ENCODE measurements around the gene TMPRSS11A. TPM values are rescaled to one million over a fixed set of nuclear protein-coding genes. Genes with fewer than 3 reads are reported as not detected.

The TMPRSS11A gene
- total RNA-seq, 1 donor from 2014 or later: not detected

GRCh38 chr4:67980512-67980911 is 17.2 kb upstream of the TMPRSS11A start:
- DNase-seq (ENCODE audit: low read depth) (no peak), FAIRE-seq (no peak)
- Histone ChIP-seq H3K4me1 (ENCODE audit: insufficient read depth, low read length) (no peaks in the 10 kb centered on the region), H3K4me2 (ENCODE audit: low read length) (no peak overlapping the region), H2AFZ (ENCODE audit: low read depth, low read length) (no peak overlapping the region), H3K79me2 (ENCODE audit: insufficient read depth, low read length) (no peaks in the 10 kb centered on the region), H3K27me3 (ENCODE audit: insufficient read depth, low read length) (no peaks in the 10 kb centered on the region), H4K20me1 (ENCODE audit: insufficient read depth, low read length) (no peaks in the 10 kb centered on the region), H3K9me3 (ENCODE audit: insufficient read depth, low read depth, low read length) (no peaks in the 10 kb centered on the region), H3K4me3 (ENCODE audit: insufficient read depth, low read depth, low read length) (no peak overlapping the region), H3K27ac (ENCODE audit: low read depth, low read length) (no peak overlapping the region), H3K9ac (ENCODE audit: low read length) (no peak overlapping the region), H3K36me3 (ENCODE audit: insufficient read depth, low read length) (no peaks in the 10 kb centered on the region)
- TF ChIP-seq CTCF (IDR thresholded peaks at IDR 0.05; ENCODE audit: insufficient read depth, low read depth, low read length) (no peak), EZH2 (IDR thresholded peaks at IDR 0.05; ENCODE audit: insufficient read depth, low read length) (no peak)
- Mint-ChIP-seq H3K4me1 (ENCODE audit: low read depth, unreplicated experiment) (no peaks in the 10 kb centered on the region), H3K27me3 (ENCODE audit: low read depth, unreplicated experiment) (no peaks in the 10 kb centered on the region), H3K36me3 (ENCODE audit: low read depth, unreplicated experiment) (no peaks in the 10 kb centered on the region), H3K27ac (ENCODE audit: unreplicated experiment) (no peak overlapping the region), H3K9me3 (ENCODE audit: unreplicated experiment) (peaks cover 4% of the 10 kb centered on the region), H3K4me3 (ENCODE audit: unreplicated experiment) (no peak overlapping the region)

- no peaks in the 10 kb centered on the region for H3K36me3 ChIP-seq (ENCODE audit: insufficient read depth, low read length)
- no peaks in the 10 kb centered on the region for H3K9me3 ChIP-seq (ENCODE audit: insufficient read depth, low read depth, low read length)
- Mint-ChIP-seq H3K4me3 (ENCODE audit: unreplicated experiment) (no peak overlapping the region), H3K27me3 (ENCODE audit: low read depth, unreplicated experiment) (no peaks in the 10 kb centered on the region), H3K9me3 (ENCODE audit: unreplicated experiment) (peaks cover 6% of the 10 kb centered on the region), H3K4me1 (ENCODE audit: low read depth, unreplicated experiment) (no peaks in the 10 kb centered on the region), H3K36me3 (ENCODE audit: low read depth, unreplicated experiment) (no peaks in the 10 kb centered on the region), H3K27ac (ENCODE audit: unreplicated experiment) (no peak overlapping the region)
- no peaks in the 10 kb centered on the region for H3K27me3 ChIP-seq (ENCODE audit: insufficient read depth, low read length)
- no peak overlapping the region for H3K27ac ChIP-seq (ENCODE audit: low read depth, low read length)
- no peak overlapping the region for H2AFZ ChIP-seq (ENCODE audit: low read depth, low read length)
- DNase-seq (ENCODE audit: low read depth) (no peak), FAIRE-seq (no peak)
- H3K4me3 ChIP-seq (ENCODE audit: insufficient read depth, low read depth, low read length): no peak overlapping the region
- no peaks in the 10 kb centered on the region for H4K20me1 ChIP-seq (ENCODE audit: insufficient read depth, low read length)
- no peak overlapping the region for H3K4me2 ChIP-seq (ENCODE audit: low read length)
- TF ChIP-seq CTCF (IDR thresholded peaks at IDR 0.05; ENCODE audit: insufficient read depth, low read depth, low read length) (no peak), EZH2 (IDR thresholded peaks at IDR 0.05; ENCODE audit: insufficient read depth, low read length) (no peak)
- H3K79me2 ChIP-seq (ENCODE audit: insufficient read depth, low read length): no peaks in the 10 kb centered on the region
- no peak overlapping the region for H3K9ac ChIP-seq (ENCODE audit: low read length)
- H3K4me1 ChIP-seq (ENCODE audit: insufficient read depth, low read length): no peaks in the 10 kb centered on the region
These were observed 10.3 kb upstream of the TMPRSS11A start for GRCh38 chr4:67973608-67974007.

- no peak overlapping the region for H3K27ac Mint-ChIP-seq (ENCODE audit: unreplicated experiment)
These were observed 8.4 kb downstream of the TMPRSS11A start for GRCh38 chr4:67954890-67955289.

More at GRCh38 chr4:67954890-67955289, 8.4 kb downstream of the TMPRSS11A start:
- Mint-ChIP-seq H3K4me1 (ENCODE audit: low read depth, unreplicated experiment) (peaks cover 3% of the 10 kb centered on the region), H3K4me3 (ENCODE audit: unreplicated experiment) (no peak overlapping the region), H3K9me3 (ENCODE audit: unreplicated experiment) (peaks cover 6% of the 10 kb centered on the region), H3K36me3 (ENCODE audit: low read depth, unreplicated experiment) (no peaks in the 10 kb centered on the region), H3K27me3 (ENCODE audit: low read depth, unreplicated experiment) (no peaks in the 10 kb centered on the region)
- Histone ChIP-seq H3K4me2 (ENCODE audit: low read length) (no peak overlapping the region), H3K9me3 (ENCODE audit: insufficient read depth, low read depth, low read length) (no peaks in the 10 kb centered on the region), H3K4me3 (ENCODE audit: insufficient read depth, low read depth, low read length) (no peak overlapping the region), H3K27ac (ENCODE audit: low read depth, low read length) (no peak overlapping the region), H3K36me3 (ENCODE audit: insufficient read depth, low read length) (no peaks in the 10 kb centered on the region), H3K79me2 (ENCODE audit: insufficient read depth, low read length) (no peaks in the 10 kb centered on the region), H3K27me3 (ENCODE audit: insufficient read depth, low read length) (no peaks in the 10 kb centered on the region), H4K20me1 (ENCODE audit: insufficient read depth, low read length) (no peaks in the 10 kb centered on the region), H3K9ac (ENCODE audit: low read length) (no peak overlapping the region), H2AFZ (ENCODE audit: low read depth, low read length) (no peak overlapping the region), H3K4me1 (ENCODE audit: insufficient read depth, low read length) (no peaks in the 10 kb centered on the region)
- no peak for DNase-seq (ENCODE audit: low read depth)
- TF ChIP-seq CTCF (IDR thresholded peaks at IDR 0.05; ENCODE audit: insufficient read depth, low read depth, low read length) (no peak), EZH2 (IDR thresholded peaks at IDR 0.05; ENCODE audit: insufficient read depth, low read length) (no peak)
- no peak for FAIRE-seq

All from astrocyte (in vitro differentiated cells and primary cell).